GM12878 (cell line): Measurements from ENCODE around the gene USH2A. TPM values are rescaled to one million over a fixed set of nuclear protein-coding genes. Genes with fewer than 3 reads are reported as not detected.

ENCODE experiments used
- ATAC-seq: fragments of 200-7000 bp; cut with Tn5 transposase; 3 replicates; pipeline ENCODE4 v1.9.1; 2020; ENCODE audit warnings: mild to moderate bottlenecking, moderate library complexity
- BruUV-seq: library from RNA; stranded (reverse); fragments of 400-500 nt; replicated peaks from 2 replicates; lab custom pipeline; 2021; lab: Mats Ljungman, UMichigan
- CTCF ChIA-PET: fragments of 300-600 bp; sonication (Branson Sonifier 250); formaldehyde crosslinking; extraction: SDS; loops from one replicate; lab custom pipeline; 2021; ENCODE audit warnings: inconsistent platforms; lab: Yijun Ruan, JAX
- POLR2A ChIA-PET: fragments of 350-600 bp; formaldehyde crosslinking; extraction: SDS; loops from one replicate; lab custom pipeline; 2021; ENCODE audit warnings: inconsistent platforms; lab: Charles Lee
- RAD21 ChIA-PET: fragments of 300-600 bp; sonication (Branson Sonifier 250); formaldehyde crosslinking; loops from one replicate; lab custom pipeline; 2023; ENCODE audit warnings: antibody characterized with exemption; ENCODE audit not compliant: unreplicated experiment; lab: Charles Lee
- SMC1A ChIA-PET: fragments of 300-600 bp; sonication (Branson Sonifier 250); formaldehyde crosslinking; loops from one replicate; lab custom pipeline; 2023; ENCODE audit not compliant: unreplicated experiment, uncharacterized antibody; lab: Charles Lee
- DNase-seq: peaks from one replicate; pipeline ENCODE4 v3.0.0-alpha.2; 2011; ENCODE audit warnings: low read depth, low spot score
- FAIRE-seq: peaks from 3 replicates; lab custom pipeline; 2011; peaks lifted over from hg19 to GRCh38; lab: Jason Lieb, UNC
- H2AFZ ChIP-seq: 2 replicates; pipeline ENCODE4 v1.6.0; 2011; ENCODE audit warnings: low read depth, low read length, control low read depth; ENCODE audit not compliant: control insufficient read depth
- H3K27ac ChIP-seq: 2 replicates; pipeline ENCODE4 v1.5.1; 2011; ENCODE audit warnings: control low read depth; ENCODE audit not compliant: control insufficient read depth, insufficient read depth
- H3K27me3 ChIP-seq, 2 experiments: replicated peaks in 1 of 2; 2 replicates each; pipeline versions ENCODE4 v1.6.0 to v1.6.1; 2011; ENCODE audit warnings: low read length in 1 of 2; ENCODE audit not compliant: control insufficient read depth in 2 of 2, insufficient read depth in 2 of 2
- H3K36me3 ChIP-seq, 2 experiments: 2 replicates each; pipeline ENCODE4 v1.5.1; 2011; ENCODE audit warnings: low read length in 1 of 2; ENCODE audit not compliant: control insufficient read depth in 2 of 2, insufficient read depth in 2 of 2
- H3K4me1 ChIP-seq: 2 replicates; pipeline ENCODE4 v1.6.1; 2011; ENCODE audit warnings: mild to moderate bottlenecking, low read length, moderate library complexity, mixed read lengths; ENCODE audit not compliant: control insufficient read depth, insufficient read depth
- H3K4me2 ChIP-seq: 2 replicates; pipeline ENCODE4 v1.6.0; 2011; ENCODE audit warnings: control low read depth; ENCODE audit not compliant: control insufficient read depth, insufficient read depth
- H3K4me3 ChIP-seq: fragments of 200-600 bp; sonication (generic); 2 replicates; pipeline ENCODE4 v1.5.1; 2016
- H3K79me2 ChIP-seq: 2 replicates; pipeline ENCODE4 v1.6.0; 2011; ENCODE audit warnings: low read length; ENCODE audit not compliant: control insufficient read depth, insufficient read depth
- H3K9ac ChIP-seq: 2 replicates; pipeline ENCODE4 v1.8.0; 2011; ENCODE audit warnings: low read length, control low read depth, mixed read lengths; ENCODE audit not compliant: control insufficient read depth, insufficient read depth
- H3K9me3 ChIP-seq: replicated peaks from 3 replicates; pipeline ENCODE4 v1.5.1; 2011; ENCODE audit warnings: mild to moderate bottlenecking, low read length; ENCODE audit not compliant: control insufficient read depth, insufficient read depth
- H4K20me1 ChIP-seq: 2 replicates; pipeline ENCODE4 v1.6.0; 2011; ENCODE audit not compliant: control insufficient read depth, insufficient read depth
- ATF7 ChIP-seq: fragments of 450-650 bp; IDR thresholded peaks from 2 replicates; pipeline ENCODE4 v1.6.1; 2016; ENCODE audit warnings: low read depth, mild to moderate bottlenecking
- BCLAF1 ChIP-seq: fragments of 450-650 bp; IDR thresholded peaks from 2 replicates; pipeline ENCODE4 v1.6.1; 2017; ENCODE audit warnings: antibody characterized with exemption, mild to moderate bottlenecking, moderate library complexity
- BMI1 ChIP-seq: fragments of 450-650 bp; IDR thresholded peaks from 2 replicates; pipeline ENCODE4 v1.6.1; 2016; ENCODE audit warnings: mild to moderate bottlenecking, moderate library complexity, borderline replicate concordance
- E2F8 ChIP-seq: fragments of 450-650 bp; IDR thresholded peaks from 2 replicates; pipeline ENCODE4 v1.6.1; 2018; ENCODE audit warnings: mild to moderate bottlenecking, low read depth, moderate library complexity; ENCODE audit not compliant: partially characterized antibody
- POU2F2 ChIP-seq: IDR thresholded peaks from 3 replicates; pipeline ENCODE4 v1.6.1; 2011; ENCODE audit warnings: low read depth, mild to moderate bottlenecking, low read length, borderline replicate concordance
- RCOR1 ChIP-seq: conservative IDR thresholded peaks from 2 replicates; pipeline ENCODE4 v1.6.1; 2012; ENCODE audit warnings: low read depth, low read length, improper control_type of control experiment
- TCF12 ChIP-seq: IDR thresholded peaks from 2 replicates; pipeline ENCODE4 v1.6.1; 2011; ENCODE audit warnings: low read depth, mild to moderate bottlenecking, low read length
- YY1 ChIP-seq: IDR thresholded peaks from 2 replicates; pipeline ENCODE4 v1.6.1; 2011; ENCODE audit warnings: low read depth, mild to moderate bottlenecking, low read length
- ZNF207 ChIP-seq: fragments of 450-650 bp; IDR thresholded peaks from 2 replicates; pipeline ENCODE4 v1.6.1; 2014; ENCODE audit warnings: antibody characterized with exemption, mild to moderate bottlenecking, borderline replicate concordance
- ZNF622 ChIP-seq: fragments of 450-650 bp; IDR thresholded peaks from 2 replicates; pipeline ENCODE4 v1.6.1; 2017; ENCODE audit warnings: mild to moderate bottlenecking, inconsistent platforms
- ZSCAN29 ChIP-seq: fragments of 450-650 bp; IDR thresholded peaks from 2 replicates; pipeline ENCODE4 v1.6.1; 2017; ENCODE audit warnings: mild to moderate bottlenecking, moderate library complexity
- WGBS: methylation state at CpG from one replicate; pipeline ENCODE4 v1.1.6; 2016; ENCODE audit warnings: low lambda C conversion rate; ENCODE audit not compliant: insufficient replicate concordance, insufficient coverage; ENCODE audit errors: missing lambda C conversion rate; 5-methylcytosine and 5-hydroxymethylcytosine counted together
- in situ Hi-C: fragments of 300-500 bp; cut with MboI; formaldehyde crosslinking; loops from 9 replicates; pipeline ENCODE4 v1.14.3; 2018; ENCODE audit warnings: mixed read lengths
- intact Hi-C: fragments of 100-400 bp; cut with micrococcal nuclease; formaldehyde crosslinking; loops from one replicate; pipeline ENCODE4 v1.14.2; 2022; ENCODE audit not compliant: unreplicated experiment
- polyA plus RNA-seq, 11 experiments: library from polyadenylated mRNA; depleted of rRNA in 4 of 11; unstranded in 6 of 11; stranded (reverse) in 5 of 11; fragments of >200 nt; fragmentation: Nextera tagmentation in 4 of 11; fragmentation: Illumina TruSeq in 1 of 11; extraction: Ambion mirVana in 4 of 11; extraction: Trizol in 1 of 11; gene quantifications; 1 replicate in 1 of 11; 2 replicates in 10 of 11; pipeline versions ENCODE4 v1.2.1 to v1.2.3, GENCODE V29; 2011 to 2016; ENCODE audit warnings: inconsistent platforms in 2 of 11, missing spikeins in 2 of 11, low read depth in 1 of 11
- total RNA-seq, 4 experiments: library from RNA; depleted of rRNA in 3 of 4; stranded (reverse); fragments of >200 nt in 3 of 4; fragmentation: Illumina TruSeq in 1 of 4; extraction: Trizol in 1 of 4; gene quantifications; 2 replicates each; pipeline versions ENCODE4 v1.2.1 to v1.2.3, GENCODE V29; 2013 to 2021

Gene USH2A
- total and polyA plus RNA-seq, 10 of the 15 experiments (the other 5 are each of a cell fraction or from before 2014, with no cell fraction given): under 0.01 to 0.20 (median 0.01) TPM; not detected in 2

GRCh38 chr1:216181590-216181989 lies 241.7 kb downstream of the USH2A start:
- ChIA-PET POLR2A (no interaction called here), SMC1A (no interaction called here), CTCF (no interaction called here), RAD21 (no interaction called here)
- H3K4me3 ChIP-seq: no peak overlapping the region
- ATAC-seq (no peak), FAIRE-seq (no peak), DNase-seq (no peak)
- intact Hi-C loops: no loop called here
- BruUV-seq: no TSS peak
- H3K36me3 ChIP-seq: no peaks in the 10 kb centered on the region
- no peak overlapping the region for H3K9ac ChIP-seq
- H3K4me1 ChIP-seq: no peaks in the 10 kb centered on the region
- no peaks in the 10 kb centered on the region for H4K20me1 ChIP-seq
- in situ Hi-C loops: no loop called here
- H3K4me2 ChIP-seq: no peak overlapping the region
- H3K27ac ChIP-seq: no peak overlapping the region
- H2AFZ ChIP-seq: no peak overlapping the region
- 32% methylated on average over 3 of the region's 3 CpGs for WGBS
- no peaks in the 10 kb centered on the region for H3K9me3 ChIP-seq
- TF ChIP-seq TCF12 (no peak), POU2F2 (no peak), BCLAF1 (no peak), ZNF207 (no peak), YY1 (no peak), ZNF622 (no peak), ATF7 (no peak), RCOR1 (no peak), BMI1 (no peak), E2F8 (no peak), ZSCAN29 (no peak)
- no peaks in the 10 kb centered on the region for H3K79me2 ChIP-seq
- no peaks in the 10 kb centered on the region for H3K27me3 ChIP-seq
